Measurements from ENCODE around the gene CHD5.

Gene CHD5

DNA sequence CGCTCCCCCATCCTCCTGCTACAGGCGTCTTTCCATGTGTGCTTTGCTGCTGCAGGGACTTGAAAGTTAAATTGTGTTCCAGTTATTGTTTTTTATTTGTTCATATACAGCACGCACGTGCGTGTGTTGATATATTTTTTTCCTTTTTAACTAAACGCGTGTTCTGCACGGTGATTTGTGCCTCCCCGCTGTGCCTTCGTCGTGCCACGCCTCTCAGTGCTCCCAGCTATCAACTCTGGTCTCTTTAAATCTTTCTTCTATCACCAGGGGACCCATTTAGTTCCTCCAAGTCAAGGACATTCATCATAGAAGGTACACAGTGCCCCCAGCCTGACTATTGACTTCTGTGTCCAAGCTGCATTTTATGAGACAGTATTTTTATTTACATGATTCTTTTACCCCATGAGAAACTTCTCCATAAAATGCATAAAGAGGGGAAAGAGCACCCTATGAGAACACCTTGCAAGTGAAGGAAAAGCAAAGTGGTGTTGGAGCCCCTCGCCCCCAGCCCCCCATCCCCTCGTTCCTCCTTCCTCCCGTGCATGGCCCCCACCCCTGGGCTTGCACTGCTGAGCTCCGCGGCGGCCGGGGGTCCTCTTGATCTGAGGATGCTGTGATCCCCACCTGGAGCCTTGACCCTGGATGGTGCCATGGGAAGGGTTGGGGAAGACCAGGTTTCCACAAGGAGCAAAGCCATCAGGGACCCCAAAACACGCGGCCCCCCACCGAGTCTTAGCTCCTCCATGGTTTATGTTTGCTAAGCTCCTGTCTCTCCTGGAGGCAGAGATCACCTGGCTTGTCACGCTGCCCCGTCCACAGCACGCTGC, 88.9 kb downstream of the CHD5 start:
- TF ChIP-seq JUND (IDR thresholded peaks at IDR 0.05; ENCODE audit: low read depth): no peak
- DNase-seq (ENCODE audit: low read depth in 1 of 2, low spot score in 1 of 2): no peak
- in situ Hi-C loops (cut with HindIII; ENCODE audit: low pct_unique_long_range_greater_than_20kb, low sequenced_read_pairs): no loop called here

DNA sequence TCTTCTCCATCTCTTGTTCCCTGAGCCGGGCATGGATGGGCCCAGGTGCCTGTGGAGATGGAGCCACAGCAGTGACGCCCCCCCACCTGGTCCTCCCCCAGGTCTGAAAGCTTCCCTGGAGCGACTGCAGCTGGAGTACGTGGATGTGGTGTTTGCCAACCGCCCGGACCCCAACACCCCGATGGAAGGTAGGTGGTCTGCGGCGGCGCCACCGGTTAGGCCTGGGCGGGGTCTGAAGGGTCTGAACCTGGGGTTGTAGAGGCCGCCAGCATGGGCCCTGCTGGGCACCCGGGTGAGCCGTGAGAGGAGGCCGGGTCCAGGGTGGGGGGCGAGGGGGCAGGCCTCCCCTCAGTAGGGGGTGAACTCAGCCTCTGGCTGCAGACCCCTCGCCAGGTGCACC, 89.8 kb downstream of the CHD5 start:
- TF ChIP-seq JUND (IDR thresholded peaks at IDR 0.05; ENCODE audit: low read depth): no peak
- in situ Hi-C loops (cut with HindIII; ENCODE audit: low pct_unique_long_range_greater_than_20kb, low sequenced_read_pairs): no loop called here
- no peak for DNase-seq (ENCODE audit: low read depth in 1 of 2, low spot score in 1 of 2)

DNA sequence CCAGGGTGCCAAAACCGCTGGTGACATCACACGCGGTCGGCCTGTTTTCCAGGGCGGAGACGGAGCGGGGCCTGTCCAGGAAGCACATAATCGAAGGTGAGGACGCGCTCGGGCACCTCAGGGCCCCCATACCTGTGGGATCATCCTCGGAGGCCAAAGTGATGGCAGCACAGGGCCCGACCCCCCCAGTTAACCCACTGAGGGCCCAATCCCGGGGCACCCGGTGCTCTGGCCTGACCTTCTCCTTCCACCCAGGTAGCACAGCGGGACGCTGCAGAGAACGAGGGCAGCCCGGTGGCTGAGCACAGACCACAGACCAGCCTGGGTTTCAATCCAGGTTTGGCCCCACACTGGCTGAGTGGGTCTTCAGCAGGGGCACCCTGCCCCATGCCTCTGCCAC, 91.2 kb downstream of the CHD5 start:
- no peak for DNase-seq (ENCODE audit: low read depth in 1 of 2, low spot score in 1 of 2)
- no peak for TF ChIP-seq JUND (IDR thresholded peaks at IDR 0.05; ENCODE audit: low read depth)
- in situ Hi-C loops (cut with HindIII; ENCODE audit: low pct_unique_long_range_greater_than_20kb, low sequenced_read_pairs): no loop called here

DNA sequence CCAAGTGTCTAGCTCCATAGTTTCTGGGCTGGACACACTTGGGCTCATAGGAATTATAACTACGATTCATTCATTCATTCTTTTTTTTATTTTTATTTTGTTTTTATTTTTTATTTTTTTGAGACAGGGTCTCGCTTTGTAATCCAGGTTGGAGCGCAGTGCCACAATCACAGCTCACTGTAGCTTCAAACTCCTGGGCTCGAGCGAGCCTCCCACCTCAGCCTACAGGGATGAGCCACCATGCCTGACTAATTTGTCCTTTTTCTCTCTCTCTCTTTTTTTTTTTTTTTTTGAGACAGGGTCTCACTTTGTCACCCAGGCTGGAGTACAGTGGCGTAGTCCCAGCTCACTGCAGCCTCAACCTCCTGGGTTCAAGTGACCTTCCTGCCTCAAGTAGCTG, 92.2 kb downstream of the CHD5 start:
- TF ChIP-seq JUND (IDR thresholded peaks at IDR 0.05; ENCODE audit: low read depth): no peak
- in situ Hi-C loops (cut with HindIII; ENCODE audit: low pct_unique_long_range_greater_than_20kb, low sequenced_read_pairs): no loop called here
- no peak for DNase-seq (ENCODE audit: low read depth in 1 of 2, low spot score in 1 of 2)

DNA sequence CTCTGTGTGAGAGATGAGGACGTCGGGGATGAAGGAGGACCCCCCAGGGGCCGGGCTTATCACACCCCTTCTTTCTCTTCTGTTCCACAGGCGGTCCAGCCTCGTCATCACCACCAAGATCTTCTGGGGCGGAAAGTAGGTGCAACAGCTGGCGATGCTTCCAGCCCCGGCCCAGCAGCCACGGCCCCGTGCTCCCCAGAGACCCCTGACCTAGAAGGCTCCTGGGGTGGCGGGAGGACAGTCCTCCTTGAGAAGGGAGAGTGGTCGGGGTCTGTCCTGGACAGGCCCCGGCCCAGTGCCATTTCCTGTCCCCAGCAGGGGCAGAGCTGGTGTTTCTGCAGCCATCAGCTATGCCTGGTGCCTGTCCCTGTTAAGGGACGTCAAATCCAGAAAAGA, 92.7 kb downstream of the CHD5 start:
- TF ChIP-seq JUND (IDR thresholded peaks at IDR 0.05; ENCODE audit: low read depth): no peak
- in situ Hi-C loops (cut with HindIII; ENCODE audit: low pct_unique_long_range_greater_than_20kb, low sequenced_read_pairs): no loop called here
- DNase-seq (ENCODE audit: low read depth in 1 of 2, low spot score in 1 of 2): no peak

DNA sequence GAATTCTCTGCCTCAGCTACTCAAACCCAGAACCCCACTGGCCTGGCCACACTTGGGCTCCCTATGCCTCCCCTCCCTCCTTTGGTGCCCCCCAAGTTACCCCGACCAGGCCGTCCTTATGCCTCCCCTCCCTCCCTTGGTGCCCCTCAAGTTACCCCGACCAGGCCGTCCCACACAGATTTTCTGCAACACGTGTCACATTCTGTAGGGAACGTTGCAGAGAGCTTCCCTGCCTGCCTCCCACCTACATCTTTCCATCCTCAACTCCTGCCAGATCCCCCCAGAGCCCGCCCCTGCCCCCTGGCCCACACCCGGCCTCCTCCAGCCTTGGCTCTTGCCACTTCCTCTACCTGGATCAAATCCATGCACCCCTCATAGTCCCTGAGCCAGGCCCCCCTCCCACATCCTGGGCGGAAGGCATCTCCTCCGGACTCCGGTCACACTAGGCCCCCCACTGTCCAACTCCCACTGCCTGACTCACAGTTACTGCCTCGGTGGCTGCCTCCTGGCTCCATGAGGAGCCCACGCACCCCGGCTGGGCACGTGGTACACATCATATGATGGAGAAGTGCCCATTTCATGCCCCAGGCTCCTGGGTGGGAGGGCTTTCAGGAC, 93.3 kb downstream of the CHD5 start:
- no peak for TF ChIP-seq JUND (IDR thresholded peaks at IDR 0.05; ENCODE audit: low read depth)
- in situ Hi-C loops (cut with HindIII; ENCODE audit: low pct_unique_long_range_greater_than_20kb, low sequenced_read_pairs): no loop called here
- no peak for DNase-seq (ENCODE audit: low read depth in 1 of 2, low spot score in 1 of 2)

DNA sequence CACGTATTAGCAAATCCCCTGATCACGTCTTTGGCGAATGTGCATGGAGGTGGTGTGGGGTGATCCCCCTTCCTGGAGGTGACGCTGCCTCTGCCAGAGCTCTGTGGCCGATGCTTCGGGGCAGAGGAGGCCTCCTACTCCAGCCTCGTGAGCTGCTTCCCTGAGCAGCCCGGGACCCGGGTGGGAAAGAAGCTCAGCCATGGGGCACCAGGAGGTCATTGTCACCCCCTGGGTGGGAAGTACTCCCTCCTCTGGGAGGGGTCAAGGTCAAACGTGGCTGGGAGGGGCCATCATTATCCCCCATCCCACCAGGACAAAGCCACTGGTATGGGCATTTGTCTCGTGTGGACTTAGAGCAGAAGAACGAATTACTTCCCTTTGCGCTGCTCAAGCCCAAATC, 93.8 kb downstream of the CHD5 start:
- in situ Hi-C loops (cut with HindIII; ENCODE audit: low pct_unique_long_range_greater_than_20kb, low sequenced_read_pairs): no loop called here
- no peak for TF ChIP-seq JUND (IDR thresholded peaks at IDR 0.05; ENCODE audit: low read depth)
- no peak for DNase-seq (ENCODE audit: low read depth in 1 of 2, low spot score in 1 of 2)

DNA sequence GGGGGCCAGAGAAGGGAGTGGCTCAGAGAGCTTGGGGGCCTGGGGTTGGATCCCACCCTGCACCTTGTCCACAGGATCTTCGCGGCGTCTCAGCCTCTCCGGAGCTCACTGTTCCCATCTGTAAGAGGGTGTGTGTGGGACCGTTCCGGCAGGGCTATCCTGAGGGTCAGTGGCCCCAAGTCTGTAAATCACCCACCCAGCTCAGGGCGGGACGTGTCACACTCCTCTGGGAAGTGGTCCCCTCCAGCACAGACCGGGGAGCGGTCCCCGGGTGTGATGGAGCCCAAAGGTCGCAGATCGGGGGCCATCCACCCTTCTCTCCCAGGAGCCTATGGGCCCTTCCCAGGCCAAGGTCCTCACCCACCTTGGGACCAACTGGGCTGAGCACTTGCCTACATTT, 94.5 kb downstream of the CHD5 start:
- DNase-seq (ENCODE audit: low read depth in 1 of 2, low spot score in 1 of 2): no peak
- TF ChIP-seq JUND (IDR thresholded peaks at IDR 0.05; ENCODE audit: low read depth): no peak
- in situ Hi-C loops (cut with HindIII; ENCODE audit: low pct_unique_long_range_greater_than_20kb, low sequenced_read_pairs): no loop called here

DNA sequence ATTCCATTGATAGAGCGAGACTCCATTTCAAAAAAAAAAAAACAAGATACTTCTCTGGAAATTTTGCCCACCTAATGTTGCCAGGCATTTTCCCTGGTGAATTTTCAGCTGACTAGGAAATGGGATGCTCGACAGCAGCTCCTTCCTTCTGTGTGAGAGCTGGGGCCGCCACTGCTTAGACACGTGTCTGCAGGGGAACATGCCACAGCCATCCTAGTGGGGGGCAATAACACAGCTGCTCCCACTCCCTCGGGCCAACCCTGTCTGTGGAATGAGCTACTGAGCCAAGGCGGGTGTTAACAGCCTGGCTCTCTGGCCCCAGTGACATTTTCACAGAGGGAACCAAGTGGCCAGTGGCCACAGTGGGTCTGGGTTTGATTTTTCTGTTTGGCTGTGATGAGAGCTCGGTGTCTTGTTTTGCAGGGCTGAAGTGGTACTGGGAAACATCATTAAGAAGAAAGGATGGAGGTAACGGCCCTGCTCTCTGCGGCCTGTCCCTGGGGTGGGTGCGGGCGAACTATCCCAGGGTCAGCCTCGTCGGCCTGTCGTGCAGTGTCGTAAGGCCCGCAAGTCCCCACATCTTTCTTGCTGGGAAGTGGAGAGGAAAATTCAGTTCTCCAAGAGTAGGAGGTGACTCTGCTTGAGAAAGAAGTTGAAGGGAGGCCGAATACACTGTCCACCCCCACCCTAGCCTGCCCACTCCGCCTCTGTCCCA, 95.2 kb downstream of the CHD5 start:
- TF ChIP-seq JUND (IDR thresholded peaks at IDR 0.05; ENCODE audit: low read depth): no peak
- in situ Hi-C loops (cut with HindIII; ENCODE audit: low pct_unique_long_range_greater_than_20kb, low sequenced_read_pairs): no loop called here

DNA sequence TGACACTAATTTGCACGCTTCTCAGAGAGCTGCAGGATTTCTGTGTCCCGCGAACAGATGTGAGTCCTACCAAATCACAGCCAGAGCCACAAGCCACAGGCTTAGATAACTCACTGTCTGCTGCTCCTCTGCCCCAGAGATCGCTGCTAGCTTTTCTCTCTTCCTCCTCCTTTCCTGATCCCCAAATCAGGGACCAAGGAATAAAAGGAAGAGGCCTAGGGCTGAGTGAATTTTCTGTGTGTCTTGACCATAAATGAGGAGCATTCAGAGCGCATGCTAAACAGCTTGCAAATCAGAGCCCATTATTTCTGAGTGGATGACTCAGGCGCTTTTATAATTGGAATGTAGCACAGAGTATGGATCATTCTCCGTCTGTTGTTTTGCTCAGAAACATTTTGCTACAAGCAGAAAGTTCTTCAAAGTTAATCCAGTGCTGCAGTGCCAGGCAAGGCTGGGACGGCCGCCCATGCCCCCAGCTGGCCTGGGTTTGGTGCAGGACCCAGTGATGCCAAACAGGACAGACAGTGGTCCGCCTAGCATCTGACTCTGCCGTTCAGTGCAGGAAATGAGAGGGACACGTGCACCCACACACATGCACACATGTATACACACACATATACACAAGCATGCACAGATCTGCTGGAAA, 96.2 kb downstream of the CHD5 start:
- in situ Hi-C loops (cut with HindIII; ENCODE audit: low pct_unique_long_range_greater_than_20kb, low sequenced_read_pairs): no loop called here
- DNase-seq (ENCODE audit: low read depth in 1 of 2, low spot score in 1 of 2): no peak
- no peak for TF ChIP-seq JUND (IDR thresholded peaks at IDR 0.05; ENCODE audit: low read depth)

More for the DNA sequence above, 95.2 kb downstream of the CHD5 start:
- no peak for DNase-seq (ENCODE audit: low read depth in 1 of 2, low spot score in 1 of 2)

DNA sequence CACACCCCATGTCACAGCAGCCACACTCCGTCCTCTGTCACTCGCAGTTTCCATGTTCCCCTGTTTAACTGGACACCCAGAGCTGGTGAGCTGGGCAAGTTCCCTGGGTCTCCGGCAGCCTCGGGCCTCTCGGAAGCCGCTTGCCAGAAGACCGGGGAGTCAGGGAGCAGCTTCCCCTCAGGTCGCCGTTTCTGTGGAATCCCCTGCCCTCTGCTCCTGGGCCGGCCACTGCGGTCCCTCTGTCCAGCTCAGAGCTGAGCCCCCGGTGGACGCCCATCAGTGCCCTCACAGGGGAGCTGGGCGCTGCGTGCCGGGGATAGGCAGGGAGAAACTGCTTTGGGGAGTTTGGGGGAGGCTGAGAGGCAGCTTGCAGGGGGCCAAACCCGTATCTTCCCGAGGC, 96.7 kb downstream of the CHD5 start:
- no peak for TF ChIP-seq JUND (IDR thresholded peaks at IDR 0.05; ENCODE audit: low read depth)
- no peak for DNase-seq (ENCODE audit: low read depth in 1 of 2, low spot score in 1 of 2)
- in situ Hi-C loops (cut with HindIII; ENCODE audit: low pct_unique_long_range_greater_than_20kb, low sequenced_read_pairs): no loop called here

DNA sequence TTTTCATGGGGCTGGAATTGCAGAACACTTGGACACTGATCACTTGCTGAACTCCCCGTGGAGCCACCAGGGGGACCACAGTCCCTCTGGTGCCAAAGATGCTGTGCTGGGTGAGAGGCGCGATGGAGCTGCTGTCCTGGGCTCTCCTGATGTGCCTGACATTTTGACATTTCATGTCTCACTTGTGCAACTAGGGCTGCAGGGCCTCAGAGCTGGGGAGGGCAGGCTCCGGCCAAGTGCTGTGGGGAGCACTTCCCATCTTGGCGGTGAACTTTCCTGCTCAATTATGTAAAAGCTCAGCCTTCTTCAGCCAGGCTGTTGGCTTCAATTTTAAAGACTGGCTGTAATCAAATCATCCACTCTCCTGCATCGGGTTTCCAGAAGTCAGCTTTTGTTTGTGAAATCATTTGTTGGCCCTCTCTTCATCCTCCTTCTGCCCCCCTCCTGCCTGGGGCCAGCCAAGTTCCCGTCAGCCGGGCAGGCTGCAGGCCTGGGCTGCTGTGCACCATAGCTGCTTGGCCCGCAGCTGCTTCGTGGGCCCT, 97.6 kb downstream of the CHD5 start:
- in situ Hi-C loops (cut with HindIII; ENCODE audit: low pct_unique_long_range_greater_than_20kb, low sequenced_read_pairs): no loop called here
- no peak for TF ChIP-seq JUND (IDR thresholded peaks at IDR 0.05; ENCODE audit: low read depth)
- DNase-seq (ENCODE audit: low read depth in 1 of 2, low spot score in 1 of 2): peak; percentile 30 to 36

All from T47D (cell line).